Activated CD8-positive, alpha-beta memory T cell treated with anti-CD3 and anti-CD28 coated beads, Interleukin-2, amount 10 ng/mL, durations not matched to agents 7 days and 5 days (primary cell): ENCODE data around the gene NR1H2. TPM values are rescaled to one million over a fixed set of nuclear protein-coding genes. Genes with fewer than 3 reads are reported as not detected.

Experiments used
- ATAC-seq: fragments of 150-1000 bp; cut with Tn5 transposase; one replicate; pipeline ENCODE4 v1.10.0; 2021; ENCODE audit warnings: moderate library complexity
- CTCF ChIA-PET: fragments of 350-600 bp; sonication (Branson Sonifier 250); formaldehyde crosslinking; loops from one replicate; lab custom pipeline; 2021; ENCODE audit warnings: antibody characterized with exemption; lab: Charles Lee
- DNase-seq: peaks from one replicate; pipeline ENCODE4 v3.0.0-alpha.2; 2020
- H3K27ac Mint-ChIP-seq: one replicate; pipeline ENCODE4 v1.8.0; 2021; ENCODE audit warnings: mild to moderate bottlenecking, mixed read lengths
- H3K27me3 Mint-ChIP-seq: one replicate; pipeline ENCODE4 v1.8.0; 2021; ENCODE audit warnings: mixed read lengths
- H3K36me3 Mint-ChIP-seq: one replicate; pipeline ENCODE4 v1.8.0; 2021; ENCODE audit warnings: mild to moderate bottlenecking, mixed read lengths
- H3K4me1 Mint-ChIP-seq: one replicate; pipeline ENCODE4 v1.8.0; 2021; ENCODE audit warnings: mixed read lengths
- H3K4me3 Mint-ChIP-seq: one replicate; pipeline ENCODE4 v1.8.0; 2021; ENCODE audit warnings: mild to moderate bottlenecking, moderate library complexity, mixed read lengths
- H3K9me3 Mint-ChIP-seq: one replicate; pipeline ENCODE4 v1.8.0; 2022; ENCODE audit warnings: low read depth, mixed read lengths
- total RNA-seq, 2 experiments: library from RNA; stranded (reverse); gene quantifications; one replicate each; pipeline ENCODE4 v1.2.3, GENCODE V29; 2021

Gene NR1H2
- total RNA-seq, 2 experiments from 2014 or later: 62.2 to 69.8 TPM

GRCh38 chr19:50418176-50419021 is 42.1 kb downstream of the NR1H2 start, which contains the start of gene SPIB:
SPIB (plus strand) TSS chr19:50418938; CDS start chr19:50418963, 25 bp downstream.
- Mint-ChIP-seq H3K9me3 (no peaks in the 10 kb centered on the region), H3K4me1 (peaks cover 12% of the 10 kb centered on the region), H3K27me3 (peaks cover 19% of the 10 kb centered on the region), H3K27ac (no peak within 1 kb of the TSS), H3K36me3 (peaks cover 4% of the 10 kb centered on the region), H3K4me3 (no peak within 1 kb of the TSS)
- CTCF ChIA-PET: no interaction called here
- no peak for ATAC-seq
- DNase-seq: no peak

- peaks cover 12% of the 10 kb centered on the region for H3K4me1 Mint-ChIP-seq
- ATAC-seq: no peak
- peaks cover 19% of the 10 kb centered on the region for H3K27me3 Mint-ChIP-seq
- CTCF ChIA-PET: interaction anchor here (1.0 kb wide), 1 partner anchor 62 kb away, joined by 4 read pairs; no protein-coding TSS in a partner anchor
- peaks cover 4% of the 10 kb centered on the region for H3K36me3 Mint-ChIP-seq
- no peak overlapping the region for H3K4me3 Mint-ChIP-seq
- H3K9me3 Mint-ChIP-seq: no peaks in the 10 kb centered on the region
- DNase-seq: no peak
- no peak overlapping the region for H3K27ac Mint-ChIP-seq
These were observed 42.8 kb downstream of the NR1H2 start for GRCh38 chr19:50419022-50419579.

- peaks cover 3% of the 10 kb centered on the region for H3K36me3 Mint-ChIP-seq
- ATAC-seq (no peak), DNase-seq (no peak)
- H3K4me3 Mint-ChIP-seq: no peak overlapping the region
- CTCF ChIA-PET: interaction anchor here (1.0 kb wide), 1 partner anchor 62 kb away, joined by 4 read pairs; no protein-coding TSS in a partner anchor
- peaks cover 12% of the 10 kb centered on the region for H3K4me1 Mint-ChIP-seq
- no peak overlapping the region for H3K27ac Mint-ChIP-seq
- peaks cover 19% of the 10 kb centered on the region for H3K27me3 Mint-ChIP-seq
- no peaks in the 10 kb centered on the region for H3K9me3 Mint-ChIP-seq
These were observed 43.4 kb downstream of the NR1H2 start for GRCh38 chr19:50419580-50420035.

GRCh38 chr19:50420127-50420526 is 43.9 kb downstream of the NR1H2 start:
- H3K4me3 Mint-ChIP-seq: no peak overlapping the region
- no peak for ATAC-seq
- DNase-seq: no peak
- peak overlapping the region; percentile 12 for H3K27ac Mint-ChIP-seq
- H3K36me3 Mint-ChIP-seq: peaks cover 3% of the 10 kb centered on the region
- H3K4me1 Mint-ChIP-seq: peaks cover 12% of the 10 kb centered on the region
- H3K9me3 Mint-ChIP-seq: no peaks in the 10 kb centered on the region
- peaks cover 19% of the 10 kb centered on the region for H3K27me3 Mint-ChIP-seq
- CTCF ChIA-PET: no interaction called here

- H3K36me3 Mint-ChIP-seq: peaks cover 3% of the 10 kb centered on the region
- peaks cover 12% of the 10 kb centered on the region for H3K4me1 Mint-ChIP-seq
- DNase-seq (no peak), ATAC-seq (no peak)
- no peak overlapping the region for H3K4me3 Mint-ChIP-seq
- H3K9me3 Mint-ChIP-seq: no peaks in the 10 kb centered on the region
- CTCF ChIA-PET: no interaction called here
- H3K27me3 Mint-ChIP-seq: peaks cover 19% of the 10 kb centered on the region
- H3K27ac Mint-ChIP-seq: no peak overlapping the region
These were observed 44.6 kb downstream of the NR1H2 start for GRCh38 chr19:50420808-50421207.

GRCh38 chr19:50422397-50423278 is 46.4 kb downstream of the NR1H2 start:
- CTCF ChIA-PET: no interaction called here
- DNase-seq: no peak
- H3K4me3 Mint-ChIP-seq: no peak overlapping the region
- H3K9me3 Mint-ChIP-seq: no peaks in the 10 kb centered on the region
- H3K27ac Mint-ChIP-seq: no peak overlapping the region
- H3K4me1 Mint-ChIP-seq: peaks cover 12% of the 10 kb centered on the region
- ATAC-seq: no peak
- peaks cover 3% of the 10 kb centered on the region for H3K36me3 Mint-ChIP-seq
- H3K27me3 Mint-ChIP-seq: peaks cover 19% of the 10 kb centered on the region

GRCh38 chr19:50423279-50424113 is 47.2 kb downstream of the NR1H2 start:
- DNase-seq (no peak), ATAC-seq (no peak)
- Mint-ChIP-seq H3K9me3 (no peaks in the 10 kb centered on the region), H3K27me3 (peaks cover 16% of the 10 kb centered on the region), H3K36me3 (peaks cover 3% of the 10 kb centered on the region), H3K4me1 (peaks cover 12% of the 10 kb centered on the region), H3K27ac (no peak overlapping the region), H3K4me3 (no peak overlapping the region)
- CTCF ChIA-PET: no interaction called here

GRCh38 chr19:50425581-50425980 is 49.3 kb downstream of the NR1H2 start:
- no peak for DNase-seq
- CTCF ChIA-PET: no interaction called here
- Mint-ChIP-seq H3K36me3 (peaks cover 3% of the 10 kb centered on the region), H3K4me1 (no peaks in the 10 kb centered on the region), H3K9me3 (no peaks in the 10 kb centered on the region), H3K27me3 (peaks cover 9% of the 10 kb centered on the region), H3K27ac (no peak overlapping the region), H3K4me3 (no peak overlapping the region)
- ATAC-seq: no peak

- no peak overlapping the region for H3K27ac Mint-ChIP-seq
- CTCF ChIA-PET: interaction anchor here (0.8 kb wide), 1 partner anchor 33 kb away, joined by 3 read pairs; no protein-coding TSS in a partner anchor
- DNase-seq (no peak), ATAC-seq (no peak)
- peaks cover 9% of the 10 kb centered on the region for H3K4me1 Mint-ChIP-seq
- H3K9me3 Mint-ChIP-seq: no peaks in the 10 kb centered on the region
- no peak overlapping the region for H3K4me3 Mint-ChIP-seq
- H3K36me3 Mint-ChIP-seq: no peaks in the 10 kb centered on the region
- peaks cover 15% of the 10 kb centered on the region for H3K27me3 Mint-ChIP-seq
These were observed 51.2 kb downstream of the NR1H2 start for GRCh38 chr19:50427318-50427925.

GRCh38 chr19:50427997-50428425 is 51.8 kb downstream of the NR1H2 start:
- no peaks in the 10 kb centered on the region for H3K36me3 Mint-ChIP-seq
- no peaks in the 10 kb centered on the region for H3K9me3 Mint-ChIP-seq
- CTCF ChIA-PET: interaction anchor here (0.8 kb wide), 1 partner anchor 33 kb away, joined by 3 read pairs; no protein-coding TSS in a partner anchor
- no peak for ATAC-seq
- H3K27me3 Mint-ChIP-seq: peaks cover 20% of the 10 kb centered on the region
- no peak overlapping the region for H3K4me3 Mint-ChIP-seq
- no peak for DNase-seq
- peaks cover 9% of the 10 kb centered on the region for H3K4me1 Mint-ChIP-seq
- no peak overlapping the region for H3K27ac Mint-ChIP-seq

- Mint-ChIP-seq H3K4me1 (peaks cover 9% of the 10 kb centered on the region), H3K27me3 (peaks cover 24% of the 10 kb centered on the region), H3K9me3 (no peaks in the 10 kb centered on the region), H3K36me3 (no peaks in the 10 kb centered on the region), H3K27ac (no peak overlapping the region), H3K4me3 (no peak overlapping the region)
- ATAC-seq (no peak), DNase-seq (no peak)
- CTCF ChIA-PET: no interaction called here
These were observed 52.7 kb downstream of the NR1H2 start for GRCh38 chr19:50428772-50429463.
